GM12864 (cell line): Measurements from ENCODE around the gene NUFIP1.
A peak's percentile ranks its signal among the peaks of the same experiment; 100 is the strongest.

Experiments
- DNase-seq: peaks from one replicate; pipeline ENCODE4 v3.0.0-alpha.2; 2011; ENCODE audit warnings: low read depth
- H3K4me3 ChIP-seq: 2 replicates; pipeline ENCODE4 v1.5.1; 2011; ENCODE audit warnings: mild to moderate bottlenecking, low read depth, low read length, control low read depth
- TF ChIP-seq, protein P1 (sequence below): IDR thresholded peaks from 2 replicates; pipeline ENCODE4 v1.5.1; 2011; ENCODE audit warnings: low read depth, mild to moderate bottlenecking, moderate library complexity, low read length, control low read depth, inconsistent platforms; ENCODE audit errors: missing control alignments

The NUFIP1 gene

DNA sequence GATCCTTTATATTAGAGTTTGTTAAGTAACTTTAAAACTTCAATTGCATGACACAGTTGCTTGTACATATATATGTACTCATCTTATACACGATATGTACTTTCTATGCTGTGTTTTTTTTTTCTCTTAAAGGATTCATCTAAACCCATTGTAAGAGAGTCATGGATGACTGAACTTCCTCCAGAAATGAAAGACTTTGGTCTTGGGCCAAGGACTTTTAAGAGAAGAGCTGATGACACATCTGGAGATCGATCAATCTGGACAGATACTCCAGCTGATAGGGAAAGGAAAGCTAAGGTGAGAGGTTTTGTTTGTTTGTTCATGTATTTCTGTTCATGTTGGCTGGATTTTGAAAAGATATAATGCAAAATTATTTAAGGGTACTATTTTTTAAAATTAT lies 26.0 kb upstream of the NUFIP1 start:
- TF ChIP-seq, protein P1, sequence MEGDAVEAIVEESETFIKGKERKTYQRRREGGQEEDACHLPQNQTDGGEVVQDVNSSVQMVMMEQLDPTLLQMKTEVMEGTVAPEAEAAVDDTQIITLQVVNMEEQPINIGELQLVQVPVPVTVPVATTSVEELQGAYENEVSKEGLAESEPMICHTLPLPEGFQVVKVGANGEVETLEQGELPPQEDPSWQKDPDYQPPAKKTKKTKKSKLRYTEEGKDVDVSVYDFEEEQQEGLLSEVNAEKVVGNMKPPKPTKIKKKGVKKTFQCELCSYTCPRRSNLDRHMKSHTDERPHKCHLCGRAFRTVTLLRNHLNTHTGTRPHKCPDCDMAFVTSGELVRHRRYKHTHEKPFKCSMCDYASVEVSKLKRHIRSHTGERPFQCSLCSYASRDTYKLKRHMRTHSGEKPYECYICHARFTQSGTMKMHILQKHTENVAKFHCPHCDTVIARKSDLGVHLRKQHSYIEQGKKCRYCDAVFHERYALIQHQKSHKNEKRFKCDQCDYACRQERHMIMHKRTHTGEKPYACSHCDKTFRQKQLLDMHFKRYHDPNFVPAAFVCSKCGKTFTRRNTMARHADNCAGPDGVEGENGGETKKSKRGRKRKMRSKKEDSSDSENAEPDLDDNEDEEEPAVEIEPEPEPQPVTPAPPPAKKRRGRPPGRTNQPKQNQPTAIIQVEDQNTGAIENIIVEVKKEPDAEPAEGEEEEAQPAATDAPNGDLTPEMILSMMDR: no peak
- no peak overlapping the region for H3K4me3 ChIP-seq
- no peak for DNase-seq

DNA sequence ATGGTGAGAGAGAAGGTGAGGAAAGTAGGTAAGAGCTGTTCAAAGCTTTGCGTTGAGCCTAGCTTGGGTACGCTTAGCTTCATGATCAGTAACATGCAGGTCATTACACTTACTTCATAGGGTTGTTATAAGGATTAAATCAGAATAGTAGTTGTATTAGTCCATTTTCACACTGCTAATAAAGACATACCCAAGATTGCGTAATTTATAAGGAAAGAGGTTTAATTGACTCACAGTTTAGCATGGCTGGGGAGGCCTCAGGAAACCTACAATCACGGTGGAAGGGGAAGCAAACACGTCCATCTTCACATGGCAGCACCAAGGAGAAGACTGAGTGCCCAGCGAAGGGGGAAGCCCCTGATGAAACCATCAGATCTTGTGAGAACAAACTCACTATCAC lies 21.9 kb upstream of the NUFIP1 start:
- no peak for DNase-seq
- TF ChIP-seq, protein P1: no peak
- no peak overlapping the region for H3K4me3 ChIP-seq

DNA sequence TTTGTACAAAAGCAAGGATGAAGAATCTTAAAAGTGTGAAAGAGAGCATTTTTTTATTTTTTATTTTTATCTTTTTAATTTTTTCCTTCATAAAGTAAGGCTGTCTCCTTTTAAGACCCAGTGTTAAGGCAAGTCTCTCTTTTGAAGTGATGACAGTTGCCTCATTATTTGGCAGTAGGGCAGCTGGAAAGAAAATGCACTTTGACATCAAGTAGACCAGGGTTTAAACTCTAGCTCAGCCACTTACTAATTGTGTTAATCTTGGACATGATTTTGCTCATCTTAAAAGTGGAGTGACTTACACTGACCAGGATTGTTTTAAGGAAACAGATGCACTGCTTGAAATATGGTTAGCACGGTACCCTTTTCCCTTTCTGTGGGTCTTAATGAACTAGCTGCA lies 18.6 kb upstream of the NUFIP1 start:
- TF ChIP-seq, protein P1: no peak
- no peak overlapping the region for H3K4me3 ChIP-seq

DNA sequence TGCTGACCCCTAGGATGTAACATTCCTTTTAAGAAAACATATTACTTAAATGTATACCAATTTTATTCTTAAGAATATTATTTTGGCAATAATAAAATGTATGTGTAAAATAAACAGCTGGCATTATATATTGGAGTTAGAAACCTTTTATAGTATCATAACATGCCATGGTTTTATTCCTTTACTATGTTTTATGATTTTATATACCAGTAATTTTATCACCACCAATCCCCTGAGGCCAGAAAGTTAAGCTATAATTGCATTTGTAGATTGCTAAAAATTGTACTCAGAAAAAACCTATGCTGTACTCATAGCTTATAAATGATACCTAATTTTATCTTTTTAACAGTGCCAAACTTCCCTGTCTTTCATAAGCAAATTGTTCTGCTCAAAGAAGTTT lies 18.0 kb upstream of the NUFIP1 start:
- TF ChIP-seq, protein P1: no peak
- H3K4me3 ChIP-seq: no peak overlapping the region
- no peak for DNase-seq

More for the DNA sequence above, 18.6 kb upstream of the NUFIP1 start:
- no peak for DNase-seq

DNA sequence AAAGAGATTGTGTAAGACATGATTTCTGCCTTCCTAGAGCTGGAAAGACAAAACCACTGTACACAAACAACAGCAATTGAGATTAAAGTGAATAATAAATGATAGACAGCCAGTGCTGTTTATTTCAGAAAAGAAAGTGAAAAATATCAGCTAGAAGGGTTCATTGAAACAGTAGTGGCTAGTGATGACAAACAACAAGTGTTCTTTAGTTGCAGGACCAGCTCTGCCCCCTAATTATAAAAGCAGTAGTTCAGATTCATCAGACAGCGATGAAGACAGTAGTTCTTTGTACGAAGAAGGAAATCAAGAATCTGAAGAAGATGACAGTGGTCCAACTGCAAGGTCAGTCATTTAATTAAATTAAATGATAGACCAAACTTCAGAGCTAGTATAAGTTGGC lies 14.8 kb upstream of the NUFIP1 start:
- H3K4me3 ChIP-seq: no peak overlapping the region
- TF ChIP-seq, protein P1: no peak
- DNase-seq: no peak

DNA sequence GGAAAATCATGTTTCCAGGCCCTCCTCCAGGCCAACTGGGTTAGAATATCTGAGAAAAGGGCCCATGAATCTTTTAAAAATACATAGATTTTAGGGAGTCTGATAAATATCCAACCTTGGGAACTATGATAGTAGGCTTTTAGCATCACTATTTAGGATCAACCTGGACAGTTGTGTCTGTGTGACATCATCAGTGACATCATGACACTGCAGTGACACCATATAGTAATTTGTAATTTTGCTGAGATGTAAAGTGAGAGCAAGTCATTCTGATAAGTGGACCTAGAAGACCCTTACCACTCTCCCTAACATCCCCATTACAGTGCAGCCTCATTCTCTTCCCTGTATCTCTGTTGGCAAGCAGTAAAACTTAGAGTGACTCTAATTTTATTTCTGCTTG lies 14.1 kb upstream of the NUFIP1 start:
- DNase-seq: no peak
- TF ChIP-seq, protein P1: no peak
- H3K4me3 ChIP-seq: no peak overlapping the region

DNA sequence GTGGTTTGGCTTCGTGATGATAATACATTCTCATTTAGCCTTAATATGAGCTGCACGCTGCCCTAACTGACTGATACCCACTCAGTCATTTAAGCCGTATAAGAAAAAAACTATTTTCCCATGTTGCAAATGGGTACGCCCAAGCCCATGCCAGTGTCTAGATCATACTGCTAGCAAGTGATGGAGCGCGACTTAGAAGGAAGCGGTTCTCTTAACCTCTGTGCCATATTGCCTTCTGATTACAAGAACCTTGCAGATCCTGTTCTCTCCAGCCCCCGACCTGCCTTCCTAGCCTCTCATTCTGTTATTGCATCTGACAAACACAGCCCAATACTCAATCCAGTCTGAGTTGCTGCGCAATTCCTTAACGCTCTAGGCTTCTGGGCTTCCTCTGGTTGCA lies 670 bp upstream of the NUFIP1 start:
- H3K4me3 ChIP-seq: peak overlapping the region; percentile 90
- no peak for DNase-seq
- TF ChIP-seq, protein P1: no peak
